HT-29 (cell line): ENCODE data around the gene FGR. TPM values are rescaled to one million over a fixed set of nuclear protein-coding genes. Genes with fewer than 3 reads are reported as not detected.

Experiments
- DNase-seq: peaks from one replicate; pipeline ENCODE4 v3.0.0-alpha.2; 2015; ENCODE audit warnings: low spot score
- small RNA-seq: library from RNA; depleted of rRNA; stranded (forward); fragments of <200 nt; gene quantifications from one replicate; pipeline ENCODE3, GENCODE V24; 2014
- total RNA-seq: library from RNA; depleted of rRNA; stranded (reverse); fragments of >200 nt; shearing (Covaris generic); gene quantifications from 2 replicates; pipeline ENCODE4 v1.2.3, GENCODE V29; 2014; rRNA removed

FGR gene
- total RNA-seq, 1 experiment from 2014 or later = not detected

GRCh38 chr1:27568300-27569087 is 66.5 kb downstream of the FGR start:
- DNase-seq = peak; percentile 97

DNA sequence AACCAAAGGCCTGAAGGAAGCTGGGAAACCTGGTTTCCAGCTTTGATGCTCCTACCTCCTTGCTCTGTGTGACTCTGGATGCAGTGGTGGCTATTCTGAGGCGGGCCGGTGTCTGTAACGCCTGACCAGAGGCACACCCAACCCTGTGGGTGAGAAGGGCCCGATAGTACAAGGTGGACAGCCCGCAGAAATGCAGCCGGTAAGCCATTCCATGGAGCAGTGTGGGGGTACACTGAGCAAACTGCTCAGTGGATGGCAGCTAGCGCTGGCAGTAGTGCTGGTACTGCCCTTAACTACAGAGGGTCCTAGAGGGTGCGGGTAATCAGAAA is 67.0 kb downstream of the FGR start:
- no peak for DNase-seq

- no peak for DNase-seq
Measured at GRCh38 chr1:27567146-27567526, 67.8 kb downstream of the FGR start.

DNA sequence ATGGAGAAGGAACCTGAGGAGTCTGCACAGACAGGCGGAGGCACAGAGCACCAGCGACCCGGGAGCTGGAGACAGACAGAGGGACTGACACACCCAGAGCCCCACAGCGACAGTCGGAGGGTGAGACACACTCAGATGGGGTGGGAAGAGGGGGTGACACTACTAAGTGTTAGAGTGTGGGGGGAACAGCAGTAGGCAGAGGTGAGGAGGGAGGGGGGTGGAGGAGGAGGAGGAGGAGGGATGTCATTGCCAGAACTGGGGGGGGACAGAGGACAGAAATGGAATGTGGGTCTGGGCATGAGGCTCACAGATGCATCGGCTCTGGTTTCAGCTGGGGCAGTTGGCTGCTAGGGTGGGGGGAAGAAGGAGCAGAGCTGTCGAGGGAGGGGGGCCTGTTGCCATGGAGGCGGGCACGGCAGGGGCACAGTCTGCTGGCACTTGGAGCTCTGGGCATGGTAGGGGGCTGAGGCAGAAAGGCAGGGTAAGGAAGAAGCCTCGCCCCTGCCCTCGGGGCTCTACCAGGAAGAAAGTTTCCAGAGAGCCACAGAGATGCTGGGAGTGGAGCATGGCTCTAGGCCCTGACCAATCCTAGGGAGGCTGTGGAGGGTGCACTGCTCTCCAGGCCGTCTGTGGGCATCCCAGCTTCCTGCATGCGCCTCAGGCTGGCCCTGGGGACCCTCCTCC is 68.4 kb downstream of the FGR start:
- no peak for DNase-seq

DNA sequence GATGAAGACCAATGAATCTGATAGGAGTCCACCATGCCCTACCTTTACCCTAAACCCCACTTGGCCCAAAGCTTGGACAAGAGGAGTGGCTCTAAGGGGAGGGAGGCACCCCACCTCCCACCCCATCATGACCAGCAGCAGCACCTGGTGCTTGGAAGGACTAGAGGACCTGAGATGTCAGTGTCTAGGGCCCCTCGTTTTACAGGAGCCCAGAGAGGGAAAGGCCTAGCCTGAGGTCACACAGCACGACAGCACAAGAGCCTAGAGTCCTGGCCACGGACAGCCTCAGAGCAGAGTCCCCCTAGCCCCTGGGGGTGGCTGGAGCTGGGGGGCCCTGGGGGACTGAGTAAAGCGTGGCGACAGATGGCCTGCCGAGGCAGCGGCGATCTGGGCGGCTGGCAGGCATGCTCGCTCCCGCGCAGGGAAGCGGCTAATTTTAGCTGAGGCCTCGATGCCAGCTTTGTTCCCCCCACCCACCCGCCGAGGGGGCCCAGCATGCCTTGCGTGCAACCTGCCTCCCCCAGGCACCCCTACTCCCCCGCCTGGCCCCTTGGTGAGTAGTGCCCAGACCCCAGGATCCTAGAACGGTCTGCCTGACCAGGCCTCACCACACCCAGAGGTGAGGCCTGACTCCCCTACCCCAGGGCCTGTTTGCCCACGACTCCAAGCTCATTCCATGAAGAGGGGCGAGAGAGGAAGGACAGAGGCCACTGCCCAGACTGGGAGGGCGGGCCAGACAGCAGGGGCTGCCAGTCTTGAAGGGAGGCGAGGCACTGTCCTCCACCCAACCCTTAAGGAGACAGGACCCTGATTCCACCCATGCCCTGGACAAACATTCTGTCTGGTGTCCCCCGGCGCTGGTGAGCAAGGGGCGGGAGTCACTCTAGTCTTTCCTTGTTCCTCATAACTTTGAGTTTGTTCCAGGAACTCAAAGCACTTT is 70.0 kb downstream of the FGR start:
- no peak for DNase-seq

DNA sequence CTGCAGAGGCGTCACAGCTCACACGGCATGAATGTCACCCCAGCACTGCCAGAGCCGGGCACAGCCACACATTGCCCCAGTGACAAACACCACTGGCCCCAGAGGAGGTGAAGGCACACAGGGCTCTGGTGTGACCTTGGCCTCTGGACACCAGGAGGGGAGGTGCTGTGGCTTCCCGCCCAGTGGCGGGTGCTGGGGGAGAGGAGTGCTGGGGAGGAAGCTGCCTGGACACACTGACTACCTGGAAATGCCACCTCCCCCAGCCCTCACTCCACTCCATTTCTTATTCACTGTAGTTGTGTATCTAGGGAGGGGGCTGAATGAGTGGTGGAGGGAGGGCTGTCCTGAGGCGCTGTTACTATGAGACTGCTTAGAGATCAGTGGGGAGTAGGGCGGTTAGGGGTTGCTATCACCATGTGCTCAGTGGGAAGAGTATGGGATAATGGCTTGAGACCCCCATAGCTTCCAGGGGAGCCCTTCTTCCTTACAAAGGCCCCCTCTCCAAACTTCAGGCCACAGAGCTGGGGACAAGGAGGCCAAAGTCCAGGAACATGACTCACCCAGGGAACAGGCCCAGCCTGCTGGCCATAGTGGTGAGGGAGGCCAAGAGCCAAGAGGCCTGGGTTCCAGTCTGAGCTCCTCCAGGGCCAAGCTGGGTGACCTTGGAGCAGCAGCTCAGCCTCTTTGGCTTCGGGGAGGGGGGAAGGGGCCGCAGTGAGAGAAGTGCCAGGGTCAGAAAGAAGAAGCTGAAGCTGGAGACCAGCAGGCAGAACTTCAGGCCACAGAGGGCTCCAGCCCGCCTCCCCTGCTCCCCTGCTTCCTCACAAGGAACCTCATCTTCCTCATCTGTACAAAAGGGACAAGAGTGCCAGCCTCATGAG is 71.2 kb downstream of the FGR start:
- DNase-seq = peak; percentile 81

DNA sequence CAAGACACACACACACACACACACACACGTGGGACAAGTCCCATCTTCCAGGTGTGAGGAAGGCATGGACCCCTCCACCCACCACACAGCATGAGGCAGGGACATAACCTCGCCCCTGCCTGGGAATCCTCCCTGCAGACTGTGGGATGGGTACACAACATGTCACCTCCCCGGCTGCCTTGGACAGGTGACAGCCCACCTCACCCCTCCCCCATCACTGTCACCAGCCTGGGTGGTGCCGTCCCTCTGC is 71.7 kb downstream of the FGR start:
- no peak for DNase-seq

- no peak for DNase-seq
Measured at GRCh38 chr1:27562534-27563340, 72.2 kb downstream of the FGR start.

Small RNA genes lying within 50 kb of the gene (small RNA-seq; reads per million reads assigned to genes)
- gene AL031729.1 (not detected), gene RNU6-949P (not detected)

Other genes with a start within 250 kb of the FGR start
- gene GPR3, start 242.6 kb downstream of the FGR start, total RNA-seq = 2.1 and 2.6 TPM in 2 replicates
- gene WASF2, start 145.0 kb downstream of the FGR start, total RNA-seq = 21.5 and 23.9 TPM in 2 replicates
- 12.2 and 20.4 TPM in 2 replicates for gene AHDC1, start 31.0 kb downstream of the FGR start, total RNA-seq
- gene IFI6, start 37.0 kb upstream of the FGR start, total RNA-seq = 84.5 and 178 TPM in 2 replicates
- 7.4 and 7.5 TPM in 2 replicates for gene FAM76A, start 90.8 kb upstream of the FGR start, total RNA-seq
- gene STX12, start 138.0 kb upstream of the FGR start, total RNA-seq = 16.3 and 18.7 TPM in 2 replicates
- gene PPP1R8, start 195.6 kb upstream of the FGR start, total RNA-seq = 58.5 and 70.1 TPM in 2 replicates
- 0.28 TPM in 1 of 2 replicates, not detected in the other for gene THEMIS2, start 237.4 kb upstream of the FGR start, total RNA-seq